Lung (tissue), 12 donors: Measurements from ENCODE around the gene PROM1. TPM values are rescaled to one million over a fixed set of nuclear protein-coding genes. Genes with fewer than 3 reads are reported as not detected.

Source experiments
- ATAC-seq: fragments of 200-7000 bp; cut with Tn5 transposase; one replicate; pipeline ENCODE4 v1.9.1; 2020; ENCODE audit warnings: moderate number of reproducible peaks; ENCODE audit not compliant: insufficient read depth, low FRiP score
- DNase-seq, 3 donors: peaks; one replicate each; pipeline ENCODE4 v3.0.0-alpha.2; 2013 to 2017
- H3K27ac ChIP-seq, 2 donors: one replicate each; pipeline ENCODE4 v1.5.1; 2013; ENCODE audit warnings: mild to moderate bottlenecking in 2 of 2, moderate library complexity in 2 of 2, control low read depth in 1 of 2, inconsistent platforms in 1 of 2, low read depth in 1 of 2, low read length in 1 of 2
- H3K27me3 ChIP-seq, 3 donors: one replicate each; pipeline ENCODE4 v1.5.1; 2013; ENCODE audit warnings: low read length in 2 of 3; ENCODE audit not compliant: control insufficient read depth in 3 of 3, insufficient read depth in 3 of 3
- H3K36me3 ChIP-seq, 4 donors: one replicate each; pipeline ENCODE4 v1.5.1; 2013; ENCODE audit warnings: low read length in 4 of 4, mild to moderate bottlenecking in 1 of 4, moderate library complexity in 1 of 4; ENCODE audit not compliant: control insufficient read depth in 4 of 4, insufficient read depth in 4 of 4
- H3K4me1 ChIP-seq, 5 donors: one replicate each; pipeline ENCODE4 v1.5.1; 2013; ENCODE audit warnings: low read length in 5 of 5, mild to moderate bottlenecking in 2 of 5, moderate library complexity in 1 of 5; ENCODE audit not compliant: control insufficient read depth in 5 of 5, insufficient read depth in 5 of 5
- H3K4me3 ChIP-seq: one replicate; pipeline ENCODE4 v1.5.1; 2013; ENCODE audit warnings: mild to moderate bottlenecking, control low read depth, moderate library complexity
- H3K9ac ChIP-seq, 2 donors: one replicate each; pipeline ENCODE4 v1.5.1; 2013; ENCODE audit warnings: low read length in 2 of 2, control low read depth in 1 of 2; ENCODE audit not compliant: insufficient read depth in 1 of 2
- H3K9me3 ChIP-seq, 4 donors: one replicate each; pipeline ENCODE4 v1.5.1; 2013; ENCODE audit warnings: low read length in 3 of 4, mild to moderate bottlenecking in 1 of 4, moderate library complexity in 1 of 4; ENCODE audit not compliant: control insufficient read depth in 4 of 4, insufficient read depth in 3 of 4
- WGBS, 2 donors: extraction: QIAGEN DNeasy Blood & Tissue Kit; methylation state at CpG; one replicate each; pipeline ENCODE4 v1.1.7; 2013; 5-methylcytosine and 5-hydroxymethylcytosine counted together
- polyA plus RNA-seq, 2 donors: library from polyadenylated mRNA; stranded (reverse); fragments of 200-250 nt; gene quantifications; one replicate each; pipeline ENCODE4 v1.2.1, GENCODE V29; 2013
- total RNA-seq, 2 donors: library from RNA; depleted of rRNA in 1 of 2; stranded (reverse); fragments of >200 nt in 1 of 2; gene quantifications; one replicate each; pipeline ENCODE4 v1.2.1, GENCODE V29; 2014 to 2021
- TF ChIP-seq, protein P1 (sequence below): IDR thresholded peaks from 2 replicates; pipeline ENCODE4 v1.5.1; 2012; ENCODE audit warnings: mild to moderate bottlenecking; ENCODE audit errors: control extremely low read depth, extremely low read depth
- donor health status: control.
- donor health status: control.
- donor health status: Bipolar disorder and iron deficiency.
- donor health status: healthy.
- donor health status: DM: yes; HTN: yes; CAD: no.

PROM1 gene
- total and polyA plus RNA-seq, 4 donors = 6.7 to 49.5 (median 27.6) TPM

DNA sequence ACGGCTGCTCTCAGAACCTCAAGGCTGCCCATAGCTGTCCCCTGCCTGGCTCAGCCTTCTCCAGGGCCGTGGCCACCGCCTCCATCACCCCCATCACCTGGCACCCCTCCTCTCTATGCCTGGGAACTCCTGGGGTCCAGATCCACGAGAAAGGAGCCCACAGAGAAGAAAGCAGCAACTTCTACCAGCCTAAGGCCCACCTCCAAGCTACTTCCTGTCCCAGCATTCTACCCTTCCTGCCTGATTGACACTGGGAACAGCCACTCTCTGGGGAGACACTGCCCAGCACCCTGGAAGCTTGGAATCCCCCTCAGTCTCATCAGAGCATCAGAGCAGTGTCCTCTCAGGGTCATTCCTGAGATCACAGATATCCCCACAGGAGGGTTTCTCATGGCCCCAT, 36.9 kb upstream of the PROM1 start:
- no peak overlapping the region for H3K9ac ChIP-seq
- no peaks in the 10 kb centered on the region for H3K36me3 ChIP-seq
- ATAC-seq = no peak
- H3K27me3 ChIP-seq = no peaks in the 10 kb centered on the region
- peaks cover 0 to 4% (median 0%) of the 10 kb centered on the region in 5 donors for H3K4me1 ChIP-seq
- TF ChIP-seq, protein P1, sequence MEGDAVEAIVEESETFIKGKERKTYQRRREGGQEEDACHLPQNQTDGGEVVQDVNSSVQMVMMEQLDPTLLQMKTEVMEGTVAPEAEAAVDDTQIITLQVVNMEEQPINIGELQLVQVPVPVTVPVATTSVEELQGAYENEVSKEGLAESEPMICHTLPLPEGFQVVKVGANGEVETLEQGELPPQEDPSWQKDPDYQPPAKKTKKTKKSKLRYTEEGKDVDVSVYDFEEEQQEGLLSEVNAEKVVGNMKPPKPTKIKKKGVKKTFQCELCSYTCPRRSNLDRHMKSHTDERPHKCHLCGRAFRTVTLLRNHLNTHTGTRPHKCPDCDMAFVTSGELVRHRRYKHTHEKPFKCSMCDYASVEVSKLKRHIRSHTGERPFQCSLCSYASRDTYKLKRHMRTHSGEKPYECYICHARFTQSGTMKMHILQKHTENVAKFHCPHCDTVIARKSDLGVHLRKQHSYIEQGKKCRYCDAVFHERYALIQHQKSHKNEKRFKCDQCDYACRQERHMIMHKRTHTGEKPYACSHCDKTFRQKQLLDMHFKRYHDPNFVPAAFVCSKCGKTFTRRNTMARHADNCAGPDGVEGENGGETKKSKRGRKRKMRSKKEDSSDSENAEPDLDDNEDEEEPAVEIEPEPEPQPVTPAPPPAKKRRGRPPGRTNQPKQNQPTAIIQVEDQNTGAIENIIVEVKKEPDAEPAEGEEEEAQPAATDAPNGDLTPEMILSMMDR = no peak
- DNase-seq = no peak
- H3K9me3 ChIP-seq = no peaks in the 10 kb centered on the region
- WGBS, 2 donors = 87% methylated on average over 4 of the region's 4 CpGs
- no peak overlapping the region for H3K27ac ChIP-seq
- no peak overlapping the region for H3K4me3 ChIP-seq

DNA sequence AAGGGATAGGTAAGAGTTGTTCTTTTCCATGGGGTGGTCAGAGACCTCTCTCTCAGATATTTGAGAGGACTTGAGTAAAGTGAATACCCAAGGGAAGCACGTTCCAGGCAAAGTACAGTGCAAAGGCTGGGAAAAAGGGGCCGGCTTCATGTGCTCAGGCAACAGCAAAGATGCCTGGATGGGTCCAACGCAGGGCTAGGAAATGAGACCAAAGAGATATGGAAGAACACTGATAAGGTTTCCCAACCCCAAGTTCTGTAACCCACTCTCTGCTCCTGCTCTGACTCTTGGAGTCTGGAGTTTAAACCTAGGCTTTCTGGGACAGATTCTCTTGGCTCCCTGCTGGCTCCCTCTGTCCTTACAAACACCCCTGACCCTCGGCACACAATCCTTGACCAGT, 36.2 kb upstream of the PROM1 start:
- no peaks in the 10 kb centered on the region for H3K9me3 ChIP-seq
- H3K4me1 ChIP-seq = peaks cover 0 to 4% (median 0%) of the 10 kb centered on the region in 5 donors
- H3K27me3 ChIP-seq = no peaks in the 10 kb centered on the region
- DNase-seq (no peak), ATAC-seq (no peak)
- no peaks in the 10 kb centered on the region for H3K36me3 ChIP-seq
- H3K27ac ChIP-seq = no peak overlapping the region
- no peak overlapping the region for H3K4me3 ChIP-seq
- no peak overlapping the region for H3K9ac ChIP-seq
- TF ChIP-seq, protein P1 = no peak
- WGBS, 2 donors = 82 to 89% methylated on average over 4 of the region's 4 CpGs

DNA sequence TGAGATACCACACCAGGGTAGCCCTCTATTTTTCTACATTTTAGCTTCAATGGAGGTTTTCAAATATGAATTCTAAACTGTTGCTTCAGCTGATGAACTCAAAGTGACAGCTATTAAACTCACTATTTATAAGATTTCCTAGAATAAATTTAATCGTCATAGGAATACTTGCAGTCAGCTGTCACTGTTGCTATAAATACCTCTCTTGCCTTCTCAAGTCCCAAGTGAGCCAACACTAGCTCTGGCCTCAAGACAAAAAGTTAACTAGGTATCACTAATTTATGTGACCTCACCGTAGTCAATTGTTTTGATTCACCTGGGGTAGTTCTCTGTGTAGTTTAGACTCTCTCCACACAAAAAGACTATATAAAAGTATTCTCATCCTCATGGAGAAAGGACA, 34.3 kb upstream of the PROM1 start:
- no peak for DNase-seq
- H3K27me3 ChIP-seq = no peaks in the 10 kb centered on the region
- no peak for ATAC-seq
- H3K4me3 ChIP-seq = no peak overlapping the region
- H3K27ac ChIP-seq = peak overlapping the region in 1 of 2 donors; percentile 56
- H3K9me3 ChIP-seq = no peaks in the 10 kb centered on the region
- H3K9ac ChIP-seq = no peak overlapping the region
- H3K4me1 ChIP-seq = peaks cover 0 to 4% (median 0%) of the 10 kb centered on the region in 5 donors
- 73 to 86% methylated on average over 2 of the region's 2 CpGs for WGBS, 2 donors
- TF ChIP-seq, protein P1 = no peak
- H3K36me3 ChIP-seq = no peaks in the 10 kb centered on the region

DNA sequence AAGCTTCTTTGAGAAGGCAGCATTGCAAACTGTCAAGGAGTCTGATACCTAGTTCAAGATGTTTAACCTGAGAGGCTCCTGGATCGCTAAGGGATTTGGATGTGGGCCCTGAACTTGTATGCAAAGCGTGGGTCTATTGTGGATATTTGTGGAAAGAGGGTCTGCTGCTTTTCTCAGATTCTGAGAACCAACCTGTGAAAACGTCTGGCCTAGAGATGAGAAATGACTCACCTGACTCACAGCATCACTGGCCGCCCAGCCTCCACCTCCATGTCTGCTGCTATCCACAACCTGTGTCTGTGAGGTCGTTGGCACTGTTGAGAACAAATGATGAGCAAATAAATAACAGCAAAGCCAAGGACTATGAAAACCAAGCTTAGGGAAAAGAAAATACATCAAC, 33.3 kb upstream of the PROM1 start:
- no peak overlapping the region for H3K4me3 ChIP-seq
- no peaks in the 10 kb centered on the region for H3K9me3 ChIP-seq
- peaks cover 0 to 4% (median 0%) of the 10 kb centered on the region in 5 donors for H3K4me1 ChIP-seq
- ATAC-seq (no peak), DNase-seq (no peak)
- no peaks in the 10 kb centered on the region for H3K36me3 ChIP-seq
- 81 to 92% methylated on average over 5 of the region's 5 CpGs for WGBS, 2 donors
- TF ChIP-seq, protein P1 = no peak
- no peak overlapping the region for H3K9ac ChIP-seq
- peaks cover 0 to 2% (median 0%) of the 10 kb centered on the region in 3 donors for H3K27me3 ChIP-seq
- no peak overlapping the region for H3K27ac ChIP-seq
